VCaP (cell line): ENCODE data around the gene ZDHHC11.

ENCODE experiments used
- H3K27ac ChIP-seq: fragments of 450-650 bp; 2 replicates; pipeline ENCODE4 v1.5.1; 2017
- CTCF ChIP-seq: fragments of 450-650 bp; conservative IDR thresholded peaks from 2 replicates; pipeline ENCODE4 v1.5.1; 2017; ENCODE audit warnings: mild to moderate bottlenecking, moderate library complexity

ZDHHC11 gene

GRCh38 chr5:865771-866170 is 15.0 kb upstream of the ZDHHC11 start:
- H3K27ac ChIP-seq = no peak overlapping the region
- TF ChIP-seq CTCF = no peak

- H3K27ac ChIP-seq = no peak overlapping the region
- no peak for TF ChIP-seq CTCF
Observed at GRCh38 chr5:865168-865521, 14.4 kb upstream of the ZDHHC11 start.

GRCh38 chr5:864492-865167 is 13.8 kb upstream of the ZDHHC11 start:
- H3K27ac ChIP-seq = no peak overlapping the region
- TF ChIP-seq CTCF = no peak

- no peak overlapping the region for H3K27ac ChIP-seq
- no peak for TF ChIP-seq CTCF
Observed at GRCh38 chr5:863244-863805, 12.5 kb upstream of the ZDHHC11 start.

GRCh38 chr5:862367-863243 is 11.8 kb upstream of the ZDHHC11 start:
- H3K27ac ChIP-seq = no peak overlapping the region
- TF ChIP-seq CTCF = no peak

- no peak overlapping the region for H3K27ac ChIP-seq
- TF ChIP-seq CTCF = no peak
Observed at GRCh38 chr5:861442-862366, 10.9 kb upstream of the ZDHHC11 start.
